DOHH2 (cell line): ENCODE measurements around the gene GLI3.

Experiments used
- H3F3A ChIP-seq: fragments of 200-600 bp; sonication (generic), shearing (Covaris generic); 2 replicates; pipeline ENCODE4 v1.6.0; 2016; ENCODE audit warnings: antibody characterized with exemption, mild to moderate bottlenecking; ENCODE audit not compliant: control insufficient read depth, insufficient read depth
- H3K27ac ChIP-seq: fragments of 200-600 bp; sonication (generic); 2 replicates; pipeline ENCODE4 v1.5.1; 2014; ENCODE audit warnings: low read depth, mild to moderate bottlenecking, low read length, moderate library complexity
- H3K27me3 ChIP-seq: fragments of 200-600 bp; sonication (generic); 2 replicates; pipeline ENCODE4 v1.6.1; 2014; ENCODE audit warnings: mild to moderate bottlenecking, low read length, mixed read lengths; ENCODE audit not compliant: control insufficient read depth
- H3K36me3 ChIP-seq: fragments of 200-600 bp; sonication (generic); 2 replicates; pipeline ENCODE4 v1.6.1; 2014; ENCODE audit warnings: mild to moderate bottlenecking, low read length, moderate library complexity, mixed read lengths; ENCODE audit not compliant: control insufficient read depth
- H3K4me1 ChIP-seq: fragments of 200-600 bp; sonication (generic); 2 replicates; pipeline ENCODE4 v1.6.1; 2014; ENCODE audit warnings: mild to moderate bottlenecking, low read length, mixed read lengths; ENCODE audit not compliant: control insufficient read depth
- H3K4me2 ChIP-seq: fragments of 200-600 bp; sonication (generic); 2 replicates; pipeline ENCODE4 v1.6.0; 2014; ENCODE audit warnings: mild to moderate bottlenecking, low read length, moderate library complexity
- H3K4me3 ChIP-seq: fragments of 200-600 bp; sonication (generic); 2 replicates; pipeline ENCODE4 v1.5.1; 2014; ENCODE audit warnings: mild to moderate bottlenecking, low read length, mixed read lengths
- H3K79me2 ChIP-seq: fragments of 200-600 bp; sonication (generic); 2 replicates; pipeline ENCODE4 v1.6.1; 2014; ENCODE audit warnings: mild to moderate bottlenecking, low read length, mixed read lengths; ENCODE audit not compliant: control insufficient read depth
- H3K9me2 ChIP-seq: fragments of 200-600 bp; sonication (generic); replicated peaks from 2 replicates; pipeline ENCODE4 v1.6.1; 2014; ENCODE audit warnings: mild to moderate bottlenecking, low read length, mixed read lengths; ENCODE audit not compliant: control insufficient read depth
- H3K9me3 ChIP-seq: fragments of 200-600 bp; sonication (generic); 2 replicates; pipeline ENCODE4 v1.6.1; 2014; ENCODE audit warnings: antibody characterized with exemption, low read length, mixed read lengths; ENCODE audit not compliant: control insufficient read depth, insufficient read depth
- H4K20me1 ChIP-seq: fragments of 200-600 bp; sonication (generic); 2 replicates; pipeline ENCODE4 v1.6.0; 2014; ENCODE audit warnings: low read depth, mild to moderate bottlenecking, antibody characterized with exemption, low read length, moderate library complexity; ENCODE audit not compliant: control insufficient read depth, insufficient read depth
- EZH2phosphoT487 ChIP-seq: fragments of 200-600 bp; sonication (generic); IDR thresholded peaks from 2 replicates; pipeline ENCODE4 v1.6.1; 2017; ENCODE audit warnings: borderline replicate concordance, mild to moderate bottlenecking, antibody characterized with exemption, low read length, moderate library complexity, mixed read lengths
- TF ChIP-seq, protein P1 (sequence below): fragments of 200-600 bp; sonication (generic); IDR thresholded peaks from one replicate; pipeline ENCODE4 v1.5.1; 2014; ENCODE audit warnings: antibody characterized with exemption, mild to moderate bottlenecking, low read depth, low read length; ENCODE audit not compliant: poor library complexity, severe bottlenecking

Gene GLI3

DNA sequence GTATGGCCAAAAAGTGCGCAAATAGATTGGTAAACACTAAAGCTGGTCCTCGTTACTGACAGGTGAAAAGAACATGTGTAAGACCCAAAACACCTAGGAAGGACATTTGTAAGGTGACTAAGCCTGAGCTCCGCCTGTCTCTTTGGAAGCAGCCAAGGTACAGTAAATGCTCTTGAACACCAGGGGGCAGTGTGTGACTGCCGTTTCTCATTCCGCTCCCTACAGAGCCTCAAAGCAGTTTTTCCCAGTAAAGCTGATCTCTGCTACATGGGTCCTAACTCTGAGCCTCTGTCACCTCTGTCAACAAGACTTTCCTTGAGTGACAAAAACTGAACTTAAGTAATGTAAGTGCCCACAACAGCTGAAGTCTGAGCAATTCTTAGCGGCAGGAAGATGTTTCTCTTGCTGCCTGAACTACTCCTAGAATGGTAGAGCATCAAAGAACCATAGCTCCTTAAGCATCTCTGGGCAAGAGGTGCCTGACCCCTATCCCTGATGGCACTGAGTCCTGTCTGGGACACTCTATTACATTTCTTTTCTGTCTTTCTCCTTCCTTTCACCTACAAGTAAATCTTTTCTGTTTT, 296.2 kb downstream of the GLI3 start:
- Histone ChIP-seq H3K9me3 (no peaks in the 10 kb centered on the region), H3K27ac (no peak overlapping the region), H3F3A (no peaks in the 10 kb centered on the region), H3K9me2 (no peaks in the 10 kb centered on the region), H3K27me3 (peaks cover 23% of the 10 kb centered on the region), H3K4me1 (0 out of 2 replicates have a peak, but pooled peaks cover 4% of the 10 kb centered on the region), H3K4me3 (no peak overlapping the region), H3K4me2 (no peak overlapping the region), H3K36me3 (no peaks in the 10 kb centered on the region), H3K79me2 (no peaks in the 10 kb centered on the region), H4K20me1 (no peaks in the 10 kb centered on the region)
- TF ChIP-seq EZH2phosphoT487: no peak
- TF ChIP-seq, protein P1, sequence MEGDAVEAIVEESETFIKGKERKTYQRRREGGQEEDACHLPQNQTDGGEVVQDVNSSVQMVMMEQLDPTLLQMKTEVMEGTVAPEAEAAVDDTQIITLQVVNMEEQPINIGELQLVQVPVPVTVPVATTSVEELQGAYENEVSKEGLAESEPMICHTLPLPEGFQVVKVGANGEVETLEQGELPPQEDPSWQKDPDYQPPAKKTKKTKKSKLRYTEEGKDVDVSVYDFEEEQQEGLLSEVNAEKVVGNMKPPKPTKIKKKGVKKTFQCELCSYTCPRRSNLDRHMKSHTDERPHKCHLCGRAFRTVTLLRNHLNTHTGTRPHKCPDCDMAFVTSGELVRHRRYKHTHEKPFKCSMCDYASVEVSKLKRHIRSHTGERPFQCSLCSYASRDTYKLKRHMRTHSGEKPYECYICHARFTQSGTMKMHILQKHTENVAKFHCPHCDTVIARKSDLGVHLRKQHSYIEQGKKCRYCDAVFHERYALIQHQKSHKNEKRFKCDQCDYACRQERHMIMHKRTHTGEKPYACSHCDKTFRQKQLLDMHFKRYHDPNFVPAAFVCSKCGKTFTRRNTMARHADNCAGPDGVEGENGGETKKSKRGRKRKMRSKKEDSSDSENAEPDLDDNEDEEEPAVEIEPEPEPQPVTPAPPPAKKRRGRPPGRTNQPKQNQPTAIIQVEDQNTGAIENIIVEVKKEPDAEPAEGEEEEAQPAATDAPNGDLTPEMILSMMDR: peak; percentile 95

- H3K79me2 ChIP-seq: no peaks in the 10 kb centered on the region
- H4K20me1 ChIP-seq: no peaks in the 10 kb centered on the region
- H3K9me3 ChIP-seq: no peaks in the 10 kb centered on the region
- no peak overlapping the region for H3K4me3 ChIP-seq
- TF ChIP-seq, protein P1: no peak
- no peak for TF ChIP-seq EZH2phosphoT487
- H3K4me2 ChIP-seq: no peak overlapping the region
- H3F3A ChIP-seq: no peaks in the 10 kb centered on the region
- no peak overlapping the region for H3K27ac ChIP-seq
- H3K27me3 ChIP-seq: peaks cover 18% of the 10 kb centered on the region
- H3K36me3 ChIP-seq: no peaks in the 10 kb centered on the region
- H3K4me1 ChIP-seq: 0 out of 2 replicates have a peak, but pooled peaks cover 4% of the 10 kb centered on the region
- H3K9me2 ChIP-seq: no peaks in the 10 kb centered on the region
These were observed 298.6 kb downstream of the GLI3 start for GRCh38 chr7:41938371-41938770.

GRCh38 chr7:41933427-41933826, 303.6 kb downstream of the GLI3 start:
- H3K9me3 ChIP-seq: no peaks in the 10 kb centered on the region

More at GRCh38 chr7:41933427-41933826, 303.6 kb downstream of the GLI3 start:
- H4K20me1 ChIP-seq: no peaks in the 10 kb centered on the region
- H3K79me2 ChIP-seq: no peaks in the 10 kb centered on the region
- H3K27me3 ChIP-seq: peaks cover 2% of the 10 kb centered on the region; the same call in 1 of the 2 replicates
- no peaks in the 10 kb centered on the region for H3K9me2 ChIP-seq
- H3K4me2 ChIP-seq: no peak overlapping the region
- H3K36me3 ChIP-seq: no peaks in the 10 kb centered on the region
- no peaks in the 10 kb centered on the region for H3K4me1 ChIP-seq
- no peaks in the 10 kb centered on the region for H3F3A ChIP-seq
- H3K4me3 ChIP-seq: no peak overlapping the region
- TF ChIP-seq, protein P1: no peak
- TF ChIP-seq EZH2phosphoT487: no peak
- H3K27ac ChIP-seq: no peak overlapping the region
